OCI-LY1 (cell line): ENCODE data around the gene KCNC2.

ENCODE experiments used
- H2AFZ ChIP-seq: fragments of 200-600 bp; sonication (generic), shearing (Covaris generic); 2 replicates; pipeline ENCODE4 v1.6.0; 2014; ENCODE audit warnings: antibody characterized with exemption, mild to moderate bottlenecking, low read length
- H3F3A ChIP-seq: fragments of 200-600 bp; sonication (generic), shearing (Covaris generic); 2 replicates; pipeline ENCODE4 v1.6.0; 2014; ENCODE audit warnings: mild to moderate bottlenecking, antibody characterized with exemption, low read length, moderate library complexity; ENCODE audit not compliant: insufficient read depth
- H3K27ac ChIP-seq: fragments of 200-600 bp; sonication (generic); 2 replicates; pipeline ENCODE4 v1.5.1; 2014; ENCODE audit warnings: low read length, mixed run types, mild to moderate bottlenecking, low read depth; ENCODE audit not compliant: poor library complexity, severe bottlenecking
- H3K27me3 ChIP-seq: fragments of 200-600 bp; sonication (generic); 2 replicates; pipeline ENCODE4 v1.6.0; 2014; ENCODE audit warnings: antibody characterized with exemption, mild to moderate bottlenecking, low read length, moderate library complexity; ENCODE audit not compliant: insufficient read depth
- H3K36me3 ChIP-seq: fragments of 200-600 bp; sonication (generic); 2 replicates; pipeline ENCODE4 v1.6.1; 2014; ENCODE audit warnings: mild to moderate bottlenecking, antibody characterized with exemption, low read length, moderate library complexity, mixed read lengths; ENCODE audit not compliant: insufficient read depth
- H3K4me1 ChIP-seq: fragments of 200-600 bp; sonication (generic); 2 replicates; pipeline ENCODE4 v1.5.1; 2014; ENCODE audit warnings: mild to moderate bottlenecking, low read length, moderate library complexity; ENCODE audit not compliant: insufficient read depth, severe bottlenecking
- H3K4me2 ChIP-seq: fragments of 200-600 bp; sonication (generic), shearing (Covaris generic); 2 replicates; pipeline ENCODE4 v1.6.1; 2014; ENCODE audit warnings: low read length
- H3K4me3 ChIP-seq: fragments of 200-600 bp; sonication (generic); 2 replicates; pipeline ENCODE4 v1.5.1; 2014; ENCODE audit warnings: low read length, low read depth, mild to moderate bottlenecking, mixed read lengths; ENCODE audit not compliant: poor library complexity, severe bottlenecking
- H3K79me2 ChIP-seq: fragments of 200-600 bp; shearing (Covaris generic); 2 replicates; pipeline ENCODE4 v1.6.1; 2016; ENCODE audit warnings: mixed run types, low read length, mixed read lengths; ENCODE audit not compliant: insufficient read depth
- H3K9ac ChIP-seq: fragments of 200-600 bp; sonication (generic), shearing (Covaris generic); 2 replicates; pipeline ENCODE4 v1.6.1; 2014; ENCODE audit warnings: mild to moderate bottlenecking, low read length, mixed read lengths
- H3K9me2 ChIP-seq: fragments of 200-600 bp; sonication (generic), shearing (Covaris generic); 2 replicates; pipeline ENCODE4 v1.6.1; 2014; ENCODE audit warnings: low read depth, mild to moderate bottlenecking, low read length, mixed read lengths
- H3K9me3 ChIP-seq: fragments of 200-600 bp; shearing (Covaris generic); 2 replicates; pipeline ENCODE4 v1.6.1; 2014; ENCODE audit warnings: low read length, mixed read lengths
- H4K20me1 ChIP-seq: fragments of 200-600 bp; sonication (generic), shearing (Covaris generic); 2 replicates; pipeline ENCODE4 v1.6.0; 2016; ENCODE audit warnings: mild to moderate bottlenecking, low read length; ENCODE audit not compliant: insufficient read depth
- EZH2 ChIP-seq: fragments of 200-600 bp; sonication (generic), shearing (Covaris generic); IDR thresholded peaks from 2 replicates; pipeline ENCODE4 v1.8.0; 2017; ENCODE audit warnings: borderline replicate concordance, mixed run types, mild to moderate bottlenecking, antibody characterized with exemption, low read length, moderate library complexity, mixed read lengths
- TF ChIP-seq, protein P1 (sequence below): fragments of 200-600 bp; sonication (generic), shearing (Covaris generic); IDR thresholded peaks from 2 replicates; pipeline ENCODE4 v1.5.1; 2017; ENCODE audit warnings: mild to moderate bottlenecking, antibody characterized with exemption, low read length, moderate library complexity, mixed read lengths

The KCNC2 gene

DNA sequence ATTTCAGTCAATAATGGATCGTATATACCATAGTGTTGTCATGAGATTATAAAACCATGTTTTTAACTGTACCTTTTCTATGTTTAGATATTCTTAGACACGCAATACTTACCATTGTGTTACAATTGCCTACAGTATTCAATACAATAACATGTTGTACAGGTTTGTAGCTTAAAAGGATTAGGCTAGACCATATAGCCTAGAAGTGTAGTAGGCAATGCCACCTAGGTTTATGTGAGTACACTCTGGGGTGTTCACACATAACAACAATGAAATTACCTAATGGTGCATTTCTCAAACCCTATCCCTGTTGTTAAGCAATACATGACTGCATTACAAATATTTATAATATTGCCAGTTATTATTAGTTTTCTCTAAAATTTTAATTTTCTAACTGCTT is 144.2 kb downstream of the KCNC2 start:
- no peaks in the 10 kb centered on the region for H3K4me1 ChIP-seq
- H3K9me2 ChIP-seq: no peaks in the 10 kb centered on the region
- H3K4me3 ChIP-seq: no peak overlapping the region
- H2AFZ ChIP-seq: no peak overlapping the region
- no peak for TF ChIP-seq EZH2
- TF ChIP-seq, protein P1, sequence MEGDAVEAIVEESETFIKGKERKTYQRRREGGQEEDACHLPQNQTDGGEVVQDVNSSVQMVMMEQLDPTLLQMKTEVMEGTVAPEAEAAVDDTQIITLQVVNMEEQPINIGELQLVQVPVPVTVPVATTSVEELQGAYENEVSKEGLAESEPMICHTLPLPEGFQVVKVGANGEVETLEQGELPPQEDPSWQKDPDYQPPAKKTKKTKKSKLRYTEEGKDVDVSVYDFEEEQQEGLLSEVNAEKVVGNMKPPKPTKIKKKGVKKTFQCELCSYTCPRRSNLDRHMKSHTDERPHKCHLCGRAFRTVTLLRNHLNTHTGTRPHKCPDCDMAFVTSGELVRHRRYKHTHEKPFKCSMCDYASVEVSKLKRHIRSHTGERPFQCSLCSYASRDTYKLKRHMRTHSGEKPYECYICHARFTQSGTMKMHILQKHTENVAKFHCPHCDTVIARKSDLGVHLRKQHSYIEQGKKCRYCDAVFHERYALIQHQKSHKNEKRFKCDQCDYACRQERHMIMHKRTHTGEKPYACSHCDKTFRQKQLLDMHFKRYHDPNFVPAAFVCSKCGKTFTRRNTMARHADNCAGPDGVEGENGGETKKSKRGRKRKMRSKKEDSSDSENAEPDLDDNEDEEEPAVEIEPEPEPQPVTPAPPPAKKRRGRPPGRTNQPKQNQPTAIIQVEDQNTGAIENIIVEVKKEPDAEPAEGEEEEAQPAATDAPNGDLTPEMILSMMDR: no peak
- no peaks in the 10 kb centered on the region for H4K20me1 ChIP-seq
- no peaks in the 10 kb centered on the region for H3K27me3 ChIP-seq
- no peaks in the 10 kb centered on the region for H3K79me2 ChIP-seq
- H3K9ac ChIP-seq: no peak overlapping the region
- H3K36me3 ChIP-seq: no peaks in the 10 kb centered on the region
- no peaks in the 10 kb centered on the region for H3F3A ChIP-seq
- H3K27ac ChIP-seq: no peak overlapping the region
- H3K4me2 ChIP-seq: no peak overlapping the region
- H3K9me3 ChIP-seq: no peaks in the 10 kb centered on the region

DNA sequence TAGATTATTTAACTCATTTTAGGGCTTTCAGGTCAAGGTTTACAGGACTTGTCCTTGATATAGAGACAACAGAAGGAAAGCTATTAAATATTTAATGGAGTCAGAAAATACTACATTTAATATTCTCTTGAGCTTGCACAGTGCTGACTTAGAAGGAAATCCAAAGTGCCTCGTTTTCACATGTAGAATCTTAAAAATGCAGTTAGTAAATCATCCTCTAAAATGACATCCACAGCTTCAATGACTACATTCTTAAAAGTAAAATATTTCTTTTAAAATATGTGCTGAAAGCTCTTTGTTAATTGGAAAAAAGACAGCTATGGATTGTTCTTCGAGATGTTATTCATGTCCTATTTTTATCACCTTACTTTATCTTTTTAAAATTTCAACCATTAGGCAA is 146.9 kb downstream of the KCNC2 start:
- Histone ChIP-seq H3K79me2 (no peaks in the 10 kb centered on the region), H2AFZ (no peak overlapping the region), H4K20me1 (no peaks in the 10 kb centered on the region), H3K36me3 (no peaks in the 10 kb centered on the region), H3K27ac (no peak overlapping the region), H3F3A (no peaks in the 10 kb centered on the region), H3K4me2 (no peak overlapping the region), H3K9me2 (no peaks in the 10 kb centered on the region), H3K9me3 (no peaks in the 10 kb centered on the region), H3K27me3 (no peaks in the 10 kb centered on the region), H3K4me3 (no peak overlapping the region), H3K4me1 (no peaks in the 10 kb centered on the region), H3K9ac (no peak overlapping the region)
- TF ChIP-seq, protein P1: no peak
- TF ChIP-seq EZH2: no peak

DNA sequence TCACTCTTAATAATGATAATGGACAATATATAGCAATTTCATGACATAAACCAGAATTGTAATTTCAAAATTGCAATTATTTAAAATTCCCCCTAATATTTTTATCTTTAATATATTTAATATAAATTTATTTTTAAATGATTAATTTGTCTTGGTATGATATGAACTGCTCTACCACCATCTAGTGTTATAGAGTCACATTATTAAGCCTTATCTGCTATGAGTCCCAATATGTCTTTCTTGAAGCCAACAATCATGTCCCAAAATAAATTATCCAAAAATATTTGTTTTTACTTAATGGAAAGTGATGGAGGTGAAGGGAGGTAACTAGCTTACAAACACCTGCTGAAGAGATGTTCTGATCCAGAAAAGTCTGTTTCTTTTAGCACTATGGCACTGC is 151.4 kb downstream of the KCNC2 start:
- Histone ChIP-seq H3K9me3 (no peaks in the 10 kb centered on the region), H2AFZ (no peak overlapping the region), H3F3A (no peaks in the 10 kb centered on the region), H3K9ac (no peak overlapping the region), H3K4me2 (no peak overlapping the region), H3K4me3 (no peak overlapping the region), H4K20me1 (no peaks in the 10 kb centered on the region), H3K36me3 (no peaks in the 10 kb centered on the region), H3K79me2 (no peaks in the 10 kb centered on the region), H3K9me2 (no peaks in the 10 kb centered on the region), H3K27me3 (no peaks in the 10 kb centered on the region), H3K4me1 (no peaks in the 10 kb centered on the region), H3K27ac (no peak overlapping the region)
- TF ChIP-seq EZH2: no peak
- TF ChIP-seq, protein P1: no peak
